SU-DHL-6 (cell line): ENCODE results near the gene TRPM1.

Source experiments
- H2AFZ ChIP-seq: fragments of 200-600 bp; sonication (generic); 2 replicates; pipeline ENCODE4 v1.6.1; 2014; ENCODE audit warnings: low read depth, mild to moderate bottlenecking, moderate library complexity, mixed read lengths, antibody characterized with exemption, low read length; ENCODE audit not compliant: severe bottlenecking
- H3F3A ChIP-seq: fragments of 200-600 bp; shearing (Covaris generic); 2 replicates; pipeline ENCODE4 v1.6.0; 2016; ENCODE audit warnings: antibody characterized with exemption, mild to moderate bottlenecking; ENCODE audit not compliant: insufficient read depth
- H3K27ac ChIP-seq: fragments of 200-600 bp; sonication (generic); 2 replicates; pipeline ENCODE4 v1.5.1; 2016; ENCODE audit warnings: low read depth, mild to moderate bottlenecking, low read length, moderate library complexity, mixed read lengths
- H3K27me3 ChIP-seq: fragments of 200-600 bp; sonication (generic), shearing (Covaris generic); 2 replicates; pipeline ENCODE4 v1.6.0; 2014; ENCODE audit warnings: mild to moderate bottlenecking, low read length
- H3K36me3 ChIP-seq: fragments of 200-600 bp; sonication (generic); 2 replicates; pipeline ENCODE4 v1.6.1; 2014; ENCODE audit warnings: mild to moderate bottlenecking, low read length, mixed read lengths
- H3K4me2 ChIP-seq: fragments of 300-600, 200-600 bp; shearing (Covaris generic), sonication (generic); 2 replicates; pipeline ENCODE4 v1.6.0; 2014; ENCODE audit warnings: low read length, low read depth, mild to moderate bottlenecking; ENCODE audit not compliant: poor library complexity, severe bottlenecking
- H3K4me3 ChIP-seq: fragments of 200-600 bp; sonication (generic); 2 replicates; pipeline ENCODE4 v1.5.1; 2014; ENCODE audit warnings: antibody characterized with exemption, low read length, mild to moderate bottlenecking, mixed read lengths; ENCODE audit not compliant: insufficient read depth, poor library complexity, severe bottlenecking
- H3K79me2 ChIP-seq: fragments of 200-600 bp; sonication (generic); 2 replicates; pipeline ENCODE4 v1.6.1; 2014; ENCODE audit warnings: mild to moderate bottlenecking, low read length, moderate library complexity; ENCODE audit not compliant: insufficient read depth
- H3K9ac ChIP-seq: fragments of 200-600 bp; sonication (generic); 2 replicates; pipeline ENCODE4 v1.7.0; 2014; ENCODE audit warnings: mild to moderate bottlenecking, low read length
- H3K9me2 ChIP-seq: fragments of 200-600 bp; sonication (generic); replicated peaks from 2 replicates; pipeline ENCODE4 v1.6.1; 2014; ENCODE audit warnings: low read length; ENCODE audit not compliant: insufficient read depth
- H3K9me3 ChIP-seq: fragments of 200-600 bp; sonication (generic); 2 replicates; pipeline ENCODE4 v1.6.1; 2014; ENCODE audit warnings: low read length, mixed read lengths; ENCODE audit not compliant: insufficient read depth
- H4K20me1 ChIP-seq: fragments of 200-600 bp; sonication (generic); 2 replicates; pipeline ENCODE4 v1.6.1; 2014; ENCODE audit warnings: low read depth, mild to moderate bottlenecking, antibody characterized with exemption, low read length, moderate library complexity, mixed read lengths
- EZH2phosphoT487 ChIP-seq: fragments of 200-600 bp; sonication (generic), shearing (Covaris generic); conservative IDR thresholded peaks from 2 replicates; pipeline ENCODE4 v1.6.1; 2018; ENCODE audit warnings: mild to moderate bottlenecking, antibody characterized with exemption, low read length, moderate library complexity, mixed read lengths
- TF ChIP-seq, protein P1 (sequence below): fragments of 200-600 bp; sonication (generic); IDR thresholded peaks from one replicate; pipeline ENCODE4 v1.5.1; 2017; ENCODE audit warnings: antibody characterized with exemption, mild to moderate bottlenecking, low read length, moderate library complexity; ENCODE audit not compliant: insufficient read depth, poor library complexity, severe bottlenecking

TRPM1 gene

DNA sequence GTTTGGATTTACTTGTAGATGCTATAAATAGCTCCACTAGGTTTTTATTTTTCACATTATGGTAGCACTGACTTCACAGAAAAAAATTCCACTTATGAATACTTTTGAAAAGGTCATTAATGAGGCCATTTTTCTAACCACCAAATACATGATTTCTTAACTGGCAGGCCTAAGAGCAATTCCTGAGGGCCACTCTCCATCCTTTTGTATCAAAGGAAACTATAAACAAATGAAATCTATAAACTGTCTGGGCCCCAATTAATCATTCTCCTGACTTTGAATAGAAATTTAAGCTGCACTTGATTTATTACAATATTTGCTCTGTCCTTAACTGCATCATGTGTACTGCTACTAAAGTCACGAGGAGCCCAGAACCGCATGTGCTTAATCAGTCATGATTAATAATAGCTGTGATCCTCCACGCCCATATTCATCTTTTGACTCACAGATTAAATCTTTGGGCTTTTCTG is 85.0 kb downstream of the TRPM1 start:
- Histone ChIP-seq H3K9ac (no peak overlapping the region), H4K20me1 (no peaks in the 10 kb centered on the region), H3K27me3 (no peaks in the 10 kb centered on the region), H3K27ac (no peak overlapping the region), H3K9me3 (no peaks in the 10 kb centered on the region), H3K4me3 (no peak overlapping the region), H3F3A (no peaks in the 10 kb centered on the region), H3K4me2 (no peak overlapping the region), H3K79me2 (no peaks in the 10 kb centered on the region), H3K9me2 (no peaks in the 10 kb centered on the region), H2AFZ (no peak overlapping the region), H3K36me3 (no peaks in the 10 kb centered on the region)
- TF ChIP-seq EZH2phosphoT487: no peak
- TF ChIP-seq, protein P1, sequence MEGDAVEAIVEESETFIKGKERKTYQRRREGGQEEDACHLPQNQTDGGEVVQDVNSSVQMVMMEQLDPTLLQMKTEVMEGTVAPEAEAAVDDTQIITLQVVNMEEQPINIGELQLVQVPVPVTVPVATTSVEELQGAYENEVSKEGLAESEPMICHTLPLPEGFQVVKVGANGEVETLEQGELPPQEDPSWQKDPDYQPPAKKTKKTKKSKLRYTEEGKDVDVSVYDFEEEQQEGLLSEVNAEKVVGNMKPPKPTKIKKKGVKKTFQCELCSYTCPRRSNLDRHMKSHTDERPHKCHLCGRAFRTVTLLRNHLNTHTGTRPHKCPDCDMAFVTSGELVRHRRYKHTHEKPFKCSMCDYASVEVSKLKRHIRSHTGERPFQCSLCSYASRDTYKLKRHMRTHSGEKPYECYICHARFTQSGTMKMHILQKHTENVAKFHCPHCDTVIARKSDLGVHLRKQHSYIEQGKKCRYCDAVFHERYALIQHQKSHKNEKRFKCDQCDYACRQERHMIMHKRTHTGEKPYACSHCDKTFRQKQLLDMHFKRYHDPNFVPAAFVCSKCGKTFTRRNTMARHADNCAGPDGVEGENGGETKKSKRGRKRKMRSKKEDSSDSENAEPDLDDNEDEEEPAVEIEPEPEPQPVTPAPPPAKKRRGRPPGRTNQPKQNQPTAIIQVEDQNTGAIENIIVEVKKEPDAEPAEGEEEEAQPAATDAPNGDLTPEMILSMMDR: no peak

DNA sequence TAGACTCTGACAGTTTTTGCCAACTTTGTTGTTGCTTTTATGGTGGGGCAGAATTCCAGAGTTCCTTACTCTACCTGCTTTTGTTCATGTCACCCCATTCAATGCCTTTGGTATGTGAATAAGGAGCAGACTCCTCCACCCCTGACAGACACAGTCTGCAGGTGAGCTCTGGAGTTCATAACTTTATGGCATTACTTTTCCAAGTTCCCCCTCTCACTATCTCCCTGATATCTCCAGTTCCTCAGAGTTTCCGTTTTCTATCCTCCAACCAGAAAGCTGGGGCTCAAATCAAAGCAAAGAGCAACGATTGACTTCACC is 87.0 kb downstream of the TRPM1 start:
- peak overlapping the region; percentile 90 for H2AFZ ChIP-seq
- no peaks in the 10 kb centered on the region for H3K36me3 ChIP-seq
- no peaks in the 10 kb centered on the region for H4K20me1 ChIP-seq
- peak overlapping the region; percentile 50 for H3K4me2 ChIP-seq
- H3K9ac ChIP-seq: peak overlapping the region; percentile 19
- H3K27ac ChIP-seq: peak overlapping the region; percentile 55; the same call in 1 of the 2 replicates
- no peaks in the 10 kb centered on the region for H3K79me2 ChIP-seq
- no peaks in the 10 kb centered on the region for H3F3A ChIP-seq
- TF ChIP-seq EZH2phosphoT487: no peak
- TF ChIP-seq, protein P1: no peak
- no peaks in the 10 kb centered on the region for H3K27me3 ChIP-seq
- no peaks in the 10 kb centered on the region for H3K9me2 ChIP-seq
- H3K9me3 ChIP-seq: no peaks in the 10 kb centered on the region
- no peak overlapping the region for H3K4me3 ChIP-seq

DNA sequence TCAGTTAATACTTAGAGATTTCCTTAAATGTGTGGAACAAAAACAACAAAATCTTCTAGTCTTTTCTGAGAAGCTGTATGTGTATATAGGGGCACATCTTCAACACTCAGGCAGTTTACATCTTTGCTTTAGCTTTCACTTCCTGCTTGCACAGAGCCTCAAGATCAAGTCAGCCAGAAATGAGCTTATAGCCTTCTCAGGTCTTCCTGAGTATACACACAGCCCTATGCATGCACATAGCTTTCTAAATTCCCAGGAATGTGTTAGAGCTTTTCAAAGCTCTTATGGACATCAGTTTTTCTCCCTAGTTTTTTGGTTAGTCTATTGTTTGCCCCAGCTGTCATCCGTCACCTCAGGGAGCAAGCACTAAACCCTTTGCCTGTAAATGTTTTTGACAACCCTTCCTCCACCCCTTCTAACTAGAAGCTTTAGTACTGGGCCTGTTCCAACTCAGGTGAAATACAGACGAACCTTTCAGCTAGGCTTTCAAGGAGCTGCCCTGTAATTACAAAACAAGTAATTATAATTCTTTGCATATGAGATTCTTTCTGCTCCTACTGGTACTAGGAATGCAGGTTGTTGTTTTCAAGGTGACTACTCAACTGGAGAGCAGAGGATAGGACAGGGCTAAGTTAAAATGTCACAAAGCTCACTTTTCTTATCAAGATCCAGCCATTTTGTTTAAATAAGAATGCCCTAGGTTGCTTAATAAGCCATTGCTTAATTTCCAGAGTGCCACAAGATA is 87.5 kb downstream of the TRPM1 start:
- no peak overlapping the region for H3K4me3 ChIP-seq
- peak overlapping the region; percentile 90 for H2AFZ ChIP-seq
- H3F3A ChIP-seq: no peaks in the 10 kb centered on the region
- H3K9me3 ChIP-seq: no peaks in the 10 kb centered on the region
- peak overlapping the region; percentile 19 for H3K9ac ChIP-seq
- no peaks in the 10 kb centered on the region for H3K27me3 ChIP-seq
- H3K36me3 ChIP-seq: no peaks in the 10 kb centered on the region
- no peaks in the 10 kb centered on the region for H3K9me2 ChIP-seq
- peak overlapping the region; percentile 55 for H3K27ac ChIP-seq
- TF ChIP-seq, protein P1: no peak
- TF ChIP-seq EZH2phosphoT487: no peak
- H4K20me1 ChIP-seq: no peaks in the 10 kb centered on the region
- H3K79me2 ChIP-seq: no peaks in the 10 kb centered on the region
- peak overlapping the region; percentile 50 for H3K4me2 ChIP-seq
